Measurements from ENCODE around the gene NSUN7. TPM values are rescaled to one million over a fixed set of nuclear protein-coding genes. Genes with fewer than 3 reads are reported as not detected.

The NSUN7 gene
- total RNA-seq, 2 donors from 2014 or later = 14.3 to 35.3 TPM

DNA sequence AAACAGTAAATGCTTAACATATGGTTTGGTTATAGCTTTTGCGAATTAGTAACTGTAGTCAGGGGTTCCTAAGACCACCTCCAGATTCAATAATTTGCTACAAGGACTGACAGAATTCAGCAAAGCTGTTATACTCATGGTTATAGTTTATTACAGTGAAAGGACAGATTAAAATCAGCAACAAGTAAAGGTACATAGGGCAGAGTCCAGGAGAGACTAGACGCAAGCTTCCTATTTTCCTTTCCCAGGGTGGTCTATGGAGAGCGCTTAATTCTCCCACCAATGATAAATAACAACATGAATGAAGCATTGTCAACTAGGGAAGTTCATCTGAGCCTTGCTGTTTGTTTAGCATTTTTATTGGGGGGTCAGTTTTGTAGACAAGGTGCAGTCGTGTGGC is 5.9 kb downstream of the NSUN7 start:
- Histone ChIP-seq H3K4me3 (no peak overlapping the region), H3K27ac (no peak overlapping the region), H3K27me3 (no peaks in the 10 kb centered on the region), H3K9me3 (no peaks in the 10 kb centered on the region), H3K4me1 (peaks cover 13% of the 10 kb centered on the region), H3K36me3 (replicated peaks in 1 of 2; ENCODE audit: insufficient read depth in 1 of 2, low read depth in 2 of 2) (no peaks in the 10 kb centered on the region)
- WGBS, 2 donors = 81 to 85% methylated on average over 4 of the region's 4 CpGs
- TF ChIP-seq, protein P1, sequence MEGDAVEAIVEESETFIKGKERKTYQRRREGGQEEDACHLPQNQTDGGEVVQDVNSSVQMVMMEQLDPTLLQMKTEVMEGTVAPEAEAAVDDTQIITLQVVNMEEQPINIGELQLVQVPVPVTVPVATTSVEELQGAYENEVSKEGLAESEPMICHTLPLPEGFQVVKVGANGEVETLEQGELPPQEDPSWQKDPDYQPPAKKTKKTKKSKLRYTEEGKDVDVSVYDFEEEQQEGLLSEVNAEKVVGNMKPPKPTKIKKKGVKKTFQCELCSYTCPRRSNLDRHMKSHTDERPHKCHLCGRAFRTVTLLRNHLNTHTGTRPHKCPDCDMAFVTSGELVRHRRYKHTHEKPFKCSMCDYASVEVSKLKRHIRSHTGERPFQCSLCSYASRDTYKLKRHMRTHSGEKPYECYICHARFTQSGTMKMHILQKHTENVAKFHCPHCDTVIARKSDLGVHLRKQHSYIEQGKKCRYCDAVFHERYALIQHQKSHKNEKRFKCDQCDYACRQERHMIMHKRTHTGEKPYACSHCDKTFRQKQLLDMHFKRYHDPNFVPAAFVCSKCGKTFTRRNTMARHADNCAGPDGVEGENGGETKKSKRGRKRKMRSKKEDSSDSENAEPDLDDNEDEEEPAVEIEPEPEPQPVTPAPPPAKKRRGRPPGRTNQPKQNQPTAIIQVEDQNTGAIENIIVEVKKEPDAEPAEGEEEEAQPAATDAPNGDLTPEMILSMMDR (IDR thresholded peaks at IDR 0.05) = no peak
- no peak for TF ChIP-seq POLR2A (IDR thresholded peaks at IDR 0.05)
- intact Hi-C loops (cut with DNase I) = no loop called here
- DNase-seq (no peak), ATAC-seq (no peak)

DNA sequence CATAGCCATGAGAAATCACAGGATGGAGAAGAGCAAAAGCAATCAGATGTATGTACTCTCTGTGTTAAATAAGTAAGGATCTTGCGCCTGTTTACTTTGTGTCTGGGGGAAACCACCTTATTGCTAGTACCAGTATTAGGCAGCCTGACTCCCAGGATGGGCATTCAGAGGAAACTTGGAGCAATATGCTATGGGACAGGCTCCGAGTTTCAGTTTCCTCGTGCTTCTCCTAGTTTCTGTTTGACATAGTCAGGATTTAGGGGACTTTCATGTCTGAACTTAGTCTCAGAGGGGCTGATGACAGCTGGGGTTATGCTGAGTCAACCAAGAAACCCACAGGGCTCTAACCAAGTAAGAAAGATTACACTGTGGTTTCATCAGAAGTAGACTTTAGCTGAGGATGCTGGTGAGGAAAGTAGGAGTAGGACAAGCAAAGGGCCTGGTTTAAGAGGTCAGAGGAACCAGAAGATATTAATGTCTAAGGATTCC is 13.5 kb downstream of the NSUN7 start:
- Histone ChIP-seq H3K9me3 (no peaks in the 10 kb centered on the region), H3K36me3 (replicated peaks in 1 of 2; ENCODE audit: insufficient read depth in 1 of 2, low read depth in 2 of 2) (no peaks in the 10 kb centered on the region), H3K4me3 (no peak overlapping the region), H3K27me3 (no peaks in the 10 kb centered on the region), H3K27ac (no peak overlapping the region), H3K4me1 (no peaks in the 10 kb centered on the region)
- no peak for ATAC-seq
- DNase-seq = no peak
- WGBS, 2 donors = 82 to 96% methylated on average over 3 of the region's 3 CpGs
- intact Hi-C loops (cut with DNase I) = no loop called here
- TF ChIP-seq, protein P1 (IDR thresholded peaks at IDR 0.05) = no peak
- no peak for TF ChIP-seq POLR2A (IDR thresholded peaks at IDR 0.05)

DNA sequence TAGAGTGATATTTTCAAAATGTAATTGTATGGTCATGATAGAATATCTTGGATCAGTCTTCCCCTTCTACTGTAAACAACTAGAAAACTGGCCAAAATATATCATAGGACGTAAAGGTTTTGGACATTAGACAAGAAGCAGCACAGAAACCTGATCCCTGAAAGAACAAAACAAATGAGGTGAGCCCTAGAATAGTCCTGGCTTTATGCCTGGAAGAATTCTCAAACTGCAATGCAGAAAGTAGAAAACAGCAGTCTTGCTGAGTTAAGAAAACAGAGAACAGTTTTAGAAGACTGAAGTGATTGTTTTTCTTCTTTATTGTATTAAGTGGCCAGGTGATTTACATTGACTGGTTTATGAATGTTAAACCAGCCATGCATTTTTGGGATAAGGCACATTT is 19.5 kb downstream of the NSUN7 start:
- Histone ChIP-seq H3K4me3 (no peak overlapping the region), H3K36me3 (replicated peaks in 1 of 2; ENCODE audit: insufficient read depth in 1 of 2, low read depth in 2 of 2) (no peaks in the 10 kb centered on the region), H3K4me1 (no peaks in the 10 kb centered on the region), H3K9me3 (no peaks in the 10 kb centered on the region), H3K27ac (no peak overlapping the region), H3K27me3 (no peaks in the 10 kb centered on the region)
- no peak for DNase-seq
- intact Hi-C loops (cut with DNase I) = no loop called here
- no peak for ATAC-seq
- 65 to 74% methylated on average over 1 of the region's 1 CpG for WGBS, 2 donors
- TF ChIP-seq, protein P1 (IDR thresholded peaks at IDR 0.05) = no peak
- no peak for TF ChIP-seq POLR2A (IDR thresholded peaks at IDR 0.05)

DNA sequence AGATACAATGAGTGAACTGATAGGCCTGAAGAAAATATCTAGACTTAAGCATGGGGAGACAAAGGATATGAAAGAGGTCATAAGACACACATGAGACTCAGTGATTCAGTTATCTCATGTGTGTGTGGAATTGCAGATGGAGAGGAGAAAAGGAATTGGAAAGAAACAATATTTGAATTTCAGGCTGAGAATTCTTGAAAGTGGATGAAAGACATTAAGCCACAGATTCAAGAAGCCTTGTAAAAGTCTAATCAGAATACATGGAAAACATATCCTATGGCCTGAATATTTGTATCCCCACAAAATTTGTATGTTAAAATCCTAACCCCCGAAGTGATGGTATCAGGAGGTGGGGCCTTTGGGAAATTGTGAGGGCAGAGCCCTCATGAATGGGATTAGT is 28.3 kb downstream of the NSUN7 start:
- TF ChIP-seq, protein P1 (IDR thresholded peaks at IDR 0.05) = no peak
- TF ChIP-seq POLR2A (IDR thresholded peaks at IDR 0.05) = no peak
- Histone ChIP-seq H3K4me1 (no peaks in the 10 kb centered on the region), H3K27me3 (no peaks in the 10 kb centered on the region), H3K27ac (no peak overlapping the region), H3K4me3 (no peak overlapping the region), H3K36me3 (replicated peaks in 1 of 2; ENCODE audit: insufficient read depth in 1 of 2, low read depth in 2 of 2) (no peaks in the 10 kb centered on the region), H3K9me3 (no peaks in the 10 kb centered on the region)
- ATAC-seq (no peak), DNase-seq (no peak)
- WGBS, 2 donors = 88 to 94% methylated on average over 1 of the region's 1 CpG
- intact Hi-C loops (cut with DNase I) = no loop called here

DNA sequence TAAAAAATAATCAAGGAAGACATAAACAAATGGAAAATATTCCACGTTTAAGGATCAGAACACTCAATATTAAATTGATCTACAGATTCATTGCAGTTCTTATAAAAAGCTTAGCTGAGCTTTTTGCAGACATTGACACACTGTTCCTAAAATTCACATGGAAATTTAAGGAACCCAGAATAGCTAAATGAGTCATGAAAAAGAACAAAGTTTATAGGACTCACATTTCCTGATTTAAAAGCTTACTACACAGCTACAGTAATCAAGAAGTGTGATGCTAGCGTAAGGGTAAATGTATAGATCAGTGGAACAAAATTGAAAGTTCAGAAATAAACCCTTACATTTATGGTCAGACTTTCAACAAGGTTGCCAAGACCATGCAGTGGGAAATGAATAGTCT is 33.1 kb downstream of the NSUN7 start:
- intact Hi-C loops (cut with DNase I) = no loop called here
- DNase-seq (no peak), ATAC-seq (no peak)
- Histone ChIP-seq H3K27me3 (no peaks in the 10 kb centered on the region), H3K9me3 (no peaks in the 10 kb centered on the region), H3K27ac (no peak overlapping the region), H3K4me1 (no peaks in the 10 kb centered on the region), H3K4me3 (no peak overlapping the region), H3K36me3 (replicated peaks in 1 of 2; ENCODE audit: insufficient read depth in 1 of 2, low read depth in 2 of 2) (no peaks in the 10 kb centered on the region)
- 89 to 91% methylated on average over 2 of the region's 2 CpGs for WGBS, 2 donors
- TF ChIP-seq, protein P1 (IDR thresholded peaks at IDR 0.05) = no peak
- no peak for TF ChIP-seq POLR2A (IDR thresholded peaks at IDR 0.05)

All from body of pancreas (tissue), 4 donors.